Tibial nerve (tissue), 4 donors: Measurements from ENCODE around the gene RPTOR.

Source experiments
- EP300 ChIP-seq, 2 donors: sonication (generic); formaldehyde crosslinking; IDR thresholded peaks; one replicate each; pipeline ENCODE4 v1.6.1; 2017; ENCODE audit warnings: antibody characterized with exemption in 2 of 2, mild to moderate bottlenecking in 1 of 2
- TF ChIP-seq, protein P1 (sequence below), 5 experiments: fragments of 200-600 bp in 3 of 5; fragments of 450-650 bp in 2 of 5; sonication (generic) in 3 of 5; IDR thresholded peaks; one replicate each; pipeline ENCODE4 v1.5.1; 2016 to 2019; ENCODE audit warnings: antibody characterized with exemption in 5 of 5, mild to moderate bottlenecking in 3 of 5, moderate library complexity in 2 of 5

DNA sequence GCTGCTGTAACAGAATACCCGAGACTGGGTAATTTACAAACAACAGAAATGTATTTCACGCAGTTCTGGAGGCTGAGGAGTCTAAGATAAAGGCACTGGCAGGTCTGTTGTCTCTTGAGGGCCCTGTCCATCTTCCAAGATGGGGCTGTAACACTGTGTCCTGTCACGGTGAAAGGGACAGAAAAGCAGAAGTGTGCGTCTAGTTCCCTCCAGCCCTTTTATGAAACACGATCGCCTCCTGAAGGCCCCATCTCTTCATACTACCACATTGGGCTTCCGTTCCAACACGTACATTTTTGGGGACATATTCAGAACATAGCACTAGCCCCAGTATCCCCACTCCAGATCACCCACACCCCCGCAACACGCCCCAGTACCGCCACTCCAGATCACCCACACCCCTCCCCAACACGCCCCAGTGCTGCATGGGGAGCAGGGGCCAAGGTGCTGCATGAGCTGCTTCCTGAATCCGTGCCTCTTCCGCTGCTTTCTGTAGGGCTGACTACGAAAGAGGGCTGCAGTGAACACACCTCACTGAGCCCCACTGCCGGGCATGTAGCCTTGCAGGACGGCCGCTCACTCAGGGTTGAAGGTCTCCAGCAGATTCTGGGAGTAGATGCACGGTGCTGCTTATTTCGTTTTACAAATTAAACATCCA is 91.9 kb downstream of the RPTOR start:
- TF ChIP-seq, protein P1, sequence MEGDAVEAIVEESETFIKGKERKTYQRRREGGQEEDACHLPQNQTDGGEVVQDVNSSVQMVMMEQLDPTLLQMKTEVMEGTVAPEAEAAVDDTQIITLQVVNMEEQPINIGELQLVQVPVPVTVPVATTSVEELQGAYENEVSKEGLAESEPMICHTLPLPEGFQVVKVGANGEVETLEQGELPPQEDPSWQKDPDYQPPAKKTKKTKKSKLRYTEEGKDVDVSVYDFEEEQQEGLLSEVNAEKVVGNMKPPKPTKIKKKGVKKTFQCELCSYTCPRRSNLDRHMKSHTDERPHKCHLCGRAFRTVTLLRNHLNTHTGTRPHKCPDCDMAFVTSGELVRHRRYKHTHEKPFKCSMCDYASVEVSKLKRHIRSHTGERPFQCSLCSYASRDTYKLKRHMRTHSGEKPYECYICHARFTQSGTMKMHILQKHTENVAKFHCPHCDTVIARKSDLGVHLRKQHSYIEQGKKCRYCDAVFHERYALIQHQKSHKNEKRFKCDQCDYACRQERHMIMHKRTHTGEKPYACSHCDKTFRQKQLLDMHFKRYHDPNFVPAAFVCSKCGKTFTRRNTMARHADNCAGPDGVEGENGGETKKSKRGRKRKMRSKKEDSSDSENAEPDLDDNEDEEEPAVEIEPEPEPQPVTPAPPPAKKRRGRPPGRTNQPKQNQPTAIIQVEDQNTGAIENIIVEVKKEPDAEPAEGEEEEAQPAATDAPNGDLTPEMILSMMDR (IDR thresholded peaks at IDR 0.05) = no peak
- no peak for TF ChIP-seq EP300 (IDR thresholded peaks at IDR 0.05)
